Bronchial epithelial cell (primary cell): ENCODE measurements around the gene DCLK3. TPM values are rescaled to one million over a fixed set of nuclear protein-coding genes. Genes with fewer than 3 reads are reported as not detected.

ENCODE experiments used
- DNase-seq: peaks from one replicate; pipeline ENCODE4 v3.0.0-alpha.2; 2010; ENCODE audit warnings: low read depth
- FAIRE-seq: peaks from 2 replicates; lab custom pipeline; 2011; peaks lifted over from hg19 to GRCh38; lab: Jason Lieb, UNC
- H3K27me3 ChIP-seq: 2 replicates; pipeline ENCODE4 v1.5.1; 2011; ENCODE audit warnings: low read length; ENCODE audit not compliant: control insufficient read depth, insufficient read depth
- H3K36me3 ChIP-seq: 2 replicates; pipeline ENCODE4 v1.5.1; 2011; ENCODE audit warnings: low read length; ENCODE audit not compliant: control insufficient read depth, insufficient read depth
- H3K4me3 ChIP-seq: 2 replicates; pipeline ENCODE4 v1.5.1; 2011; ENCODE audit warnings: mild to moderate bottlenecking, low read depth, low read length, control low read depth
- CTCF ChIP-seq: IDR thresholded peaks from 2 replicates; pipeline ENCODE4 v1.5.1; 2011; ENCODE audit warnings: mild to moderate bottlenecking, moderate library complexity, low read length, control low read depth, inconsistent platforms; ENCODE audit not compliant: insufficient read depth, severe bottlenecking
- total RNA-seq: library from RNA; depleted of rRNA; stranded (reverse); fragments of >200 nt; gene quantifications from 2 replicates; pipeline ENCODE4 v1.2.1, GENCODE V29; 2014

DCLK3 gene
- total RNA-seq, 1 donor from 2014 or later = not detected

DNA sequence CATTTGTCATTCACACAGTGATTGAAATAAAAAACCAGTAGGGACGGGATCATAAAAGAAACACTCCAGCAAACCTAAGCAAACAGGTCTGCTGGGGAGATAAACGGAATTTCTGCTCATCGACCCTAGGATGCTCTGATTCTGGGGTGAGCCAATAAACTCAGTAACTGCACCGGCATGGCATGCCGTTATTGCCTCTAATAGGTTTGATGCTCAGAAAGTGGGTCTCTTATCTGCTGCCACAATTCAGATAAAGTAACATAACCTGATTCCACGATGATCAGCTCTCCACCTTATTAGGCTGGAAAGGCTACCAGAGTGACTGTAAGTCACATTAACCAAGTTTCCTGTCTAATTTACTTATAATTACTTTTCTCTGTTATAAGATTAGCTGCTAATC lies 19.6 kb downstream of the DCLK3 start:
- no peak for TF ChIP-seq CTCF
- FAIRE-seq (no peak), DNase-seq (no peak)
- no peaks in the 10 kb centered on the region for H3K36me3 ChIP-seq
- H3K4me3 ChIP-seq = no peak overlapping the region
- H3K27me3 ChIP-seq = no peaks in the 10 kb centered on the region

DNA sequence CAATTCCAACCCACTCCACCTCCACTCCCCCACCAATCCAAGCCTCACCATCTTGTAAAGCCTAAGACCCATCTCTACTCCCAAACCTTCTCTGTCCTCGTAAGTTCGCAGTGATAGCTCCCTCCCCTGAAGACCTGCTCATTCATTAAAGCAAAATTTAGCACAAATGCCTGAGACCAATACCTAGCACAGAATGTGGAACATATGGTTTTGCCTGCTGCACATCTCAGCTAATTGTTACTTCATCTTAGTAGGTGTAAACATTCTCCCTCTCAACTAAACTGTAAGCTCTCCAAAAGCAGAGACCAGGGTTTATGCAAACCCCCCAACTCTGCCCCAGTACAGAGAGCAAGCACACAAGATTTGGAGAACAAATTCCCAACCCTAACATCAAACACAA lies 20.5 kb downstream of the DCLK3 start:
- H3K27me3 ChIP-seq = no peaks in the 10 kb centered on the region
- DNase-seq = no peak
- TF ChIP-seq CTCF = no peak
- FAIRE-seq = no peak
- H3K36me3 ChIP-seq = no peaks in the 10 kb centered on the region
- no peak overlapping the region for H3K4me3 ChIP-seq

DNA sequence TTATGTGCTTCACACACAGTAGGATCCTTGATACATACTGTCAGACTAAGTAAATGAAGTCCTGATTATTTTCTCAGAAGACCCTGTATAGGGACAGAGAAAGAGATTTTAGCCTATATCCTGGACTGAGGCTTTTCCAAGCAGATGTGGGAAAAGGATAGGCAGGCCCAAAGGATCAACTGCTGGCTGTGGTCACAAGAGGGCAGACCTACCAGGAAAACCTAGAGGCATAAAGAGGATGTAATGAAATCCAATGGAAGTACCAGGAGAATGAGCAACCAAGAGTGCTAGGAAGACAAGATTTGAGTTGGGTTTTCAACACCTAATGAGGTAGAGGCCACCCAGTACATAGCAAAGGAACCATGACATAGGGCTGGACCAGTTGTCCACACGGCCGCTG lies 23.1 kb downstream of the DCLK3 start:
- FAIRE-seq = no peak
- peak; percentile 27 for TF ChIP-seq CTCF
- DNase-seq = peak; percentile 19
- no peaks in the 10 kb centered on the region for H3K36me3 ChIP-seq
- no peaks in the 10 kb centered on the region for H3K27me3 ChIP-seq
- H3K4me3 ChIP-seq = no peak overlapping the region

GRCh38 chr3:36740787-36741186 lies 23.6 kb downstream of the DCLK3 start:
- FAIRE-seq (no peak), DNase-seq (no peak)
- H3K4me3 ChIP-seq = no peak overlapping the region
- no peak for TF ChIP-seq CTCF
- no peaks in the 10 kb centered on the region for H3K27me3 ChIP-seq
- no peaks in the 10 kb centered on the region for H3K36me3 ChIP-seq

GRCh38 chr3:36738702-36739101 lies 25.7 kb downstream of the DCLK3 start:
- Histone ChIP-seq H3K36me3 (no peaks in the 10 kb centered on the region), H3K4me3 (no peak overlapping the region), H3K27me3 (no peaks in the 10 kb centered on the region)
- FAIRE-seq (no peak), DNase-seq (no peak)
- TF ChIP-seq CTCF = no peak

DNA sequence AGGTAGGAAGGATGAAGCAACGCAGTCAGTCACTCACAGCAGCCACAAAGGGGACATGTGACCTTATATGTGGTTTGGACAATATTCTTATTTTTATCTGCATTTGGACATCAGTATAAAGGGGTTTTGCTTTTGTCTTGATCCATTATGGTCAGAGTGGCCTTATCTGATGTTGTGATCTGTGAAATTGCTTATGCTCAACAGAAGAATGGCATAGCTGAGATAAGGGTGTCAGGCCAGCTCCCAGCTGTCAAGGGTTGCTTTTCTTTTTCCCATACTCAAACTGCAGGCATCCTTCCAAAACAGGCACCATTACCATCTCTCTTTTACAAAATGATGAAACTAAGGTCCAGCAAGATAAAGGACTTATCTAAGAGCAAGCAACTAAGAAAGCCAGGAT lies 28.1 kb downstream of the DCLK3 start:
- Histone ChIP-seq H3K36me3 (no peaks in the 10 kb centered on the region), H3K27me3 (no peaks in the 10 kb centered on the region), H3K4me3 (no peak overlapping the region)
- no peak for TF ChIP-seq CTCF
- peak; percentile 13 for FAIRE-seq
- DNase-seq = no peak
